BLaER1 (cell line): Measurements from ENCODE around the gene PTPRA.
"Not testable (repeated sequence)": the region's sequence is repeated elsewhere in the genome, so short reads cannot be mapped to it uniquely, and the experiment has no call there.

Experiments used
- H3K27ac ChIP-seq: shearing (Covaris generic); formaldehyde crosslinking; 2 replicates; pipeline ENCODE4 v1.8.1; 2022
- H3K27me3 ChIP-seq: shearing (Covaris generic); formaldehyde crosslinking; 2 replicates; pipeline ENCODE4 v1.8.1; 2022
- H3K36me3 ChIP-seq: shearing (Covaris generic); formaldehyde crosslinking; 2 replicates; pipeline ENCODE4 v1.8.1; 2022
- H3K4me1 ChIP-seq: shearing (Covaris generic); formaldehyde crosslinking; 2 replicates; pipeline ENCODE4 v1.8.1; 2022
- H3K4me2 ChIP-seq: shearing (Covaris generic); formaldehyde crosslinking; 2 replicates; pipeline ENCODE4 v1.8.1; 2022
- H3K4me3 ChIP-seq: shearing (Covaris generic); formaldehyde crosslinking; 2 replicates; pipeline ENCODE4 v1.8.1; 2022
- H3K9ac ChIP-seq: shearing (Covaris generic); formaldehyde crosslinking; 2 replicates; pipeline ENCODE4 v1.8.1; 2022
- H3K9me3 ChIP-seq: shearing (Covaris generic); formaldehyde crosslinking; 2 replicates; pipeline ENCODE4 v1.8.1; 2022
- H4K20me1 ChIP-seq: shearing (Covaris generic); formaldehyde crosslinking; 2 replicates; pipeline ENCODE4 v1.8.1; 2022
- Cebpa-rat ChIP-seq: shearing (Covaris generic); IDR thresholded peaks from 2 replicates; pipeline ENCODE4 v1.8.1; 2022

Gene PTPRA

DNA sequence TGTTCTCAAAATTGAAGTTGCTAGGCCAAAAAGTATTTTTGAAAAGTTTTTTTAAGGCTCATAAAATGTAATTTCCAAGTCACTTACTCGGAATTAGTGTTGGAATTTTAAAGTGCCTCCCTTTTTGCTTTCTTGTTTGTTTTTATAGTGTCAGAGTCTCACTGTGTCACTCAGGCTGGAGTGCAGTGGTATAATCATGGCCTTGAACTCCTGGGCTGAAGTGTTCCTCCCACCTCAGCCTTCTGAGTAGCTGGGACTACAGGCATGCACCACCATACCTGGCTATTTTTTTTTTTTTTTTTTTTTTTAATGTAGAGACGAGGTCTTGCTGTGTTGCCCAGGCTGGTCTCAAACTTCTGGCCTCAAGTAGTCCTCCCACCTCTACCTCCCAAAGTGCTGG lies 130.1 kb downstream of the PTPRA start:
- Histone ChIP-seq H4K20me1 (no peaks in the 10 kb centered on the region), H3K4me1 (no peaks in the 10 kb centered on the region), H3K4me3 (no peak overlapping the region), H3K36me3 (peaks cover 64% of the 10 kb centered on the region), H3K9me3 (no peaks in the 10 kb centered on the region), H3K9ac (no peak overlapping the region), H3K27me3 (no peaks in the 10 kb centered on the region), H3K27ac (no peak overlapping the region), H3K4me2 (no peak overlapping the region)
- TF ChIP-seq Cebpa-rat: no peak

DNA sequence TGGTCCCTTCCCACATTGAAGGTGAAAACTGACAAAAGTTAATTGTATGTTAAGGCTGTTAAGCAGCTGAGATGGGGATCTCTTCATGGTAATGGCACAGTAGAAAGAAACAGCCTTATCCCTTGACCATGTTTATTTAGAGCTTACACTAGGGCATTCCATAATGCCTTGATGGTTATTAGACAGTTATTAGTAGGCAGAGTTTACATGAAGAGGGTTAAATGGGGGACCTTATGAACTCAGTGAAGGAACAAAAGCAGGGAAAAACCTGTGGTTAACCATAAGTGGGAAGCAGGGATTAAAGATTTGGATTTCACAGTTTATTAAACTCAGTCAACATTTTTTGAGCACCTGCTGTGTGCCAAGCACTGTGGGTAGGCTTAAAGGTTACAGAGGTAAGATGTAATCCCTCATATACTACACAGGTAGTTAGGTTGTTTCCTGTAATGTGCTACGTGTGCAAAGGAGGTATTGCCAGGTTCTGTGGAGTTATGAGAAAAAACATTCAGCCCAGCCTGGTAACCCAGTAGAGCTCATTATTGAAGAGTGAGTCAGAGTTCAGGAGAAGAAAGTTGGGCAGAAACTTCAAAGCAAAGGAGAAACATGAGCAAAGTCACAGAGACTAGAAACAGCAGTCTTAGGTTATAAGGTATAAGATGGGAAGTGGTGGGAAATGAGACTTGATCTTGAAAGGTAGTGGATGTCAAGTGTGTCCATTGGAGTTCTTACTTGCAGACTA lies 137.9 kb downstream of the PTPRA start:
- no peak for TF ChIP-seq Cebpa-rat
- Histone ChIP-seq H3K4me3 (no peak overlapping the region), H4K20me1 (no peaks in the 10 kb centered on the region), H3K9ac (no peak overlapping the region), H3K36me3 (peaks cover 99% of the 10 kb centered on the region), H3K4me2 (no peak overlapping the region), H3K9me3 (peaks cover 2% of the 10 kb centered on the region; the same call in 1 of the 2 replicates), H3K4me1 (no peaks in the 10 kb centered on the region), H3K27ac (no peak overlapping the region), H3K27me3 (no peaks in the 10 kb centered on the region)

DNA sequence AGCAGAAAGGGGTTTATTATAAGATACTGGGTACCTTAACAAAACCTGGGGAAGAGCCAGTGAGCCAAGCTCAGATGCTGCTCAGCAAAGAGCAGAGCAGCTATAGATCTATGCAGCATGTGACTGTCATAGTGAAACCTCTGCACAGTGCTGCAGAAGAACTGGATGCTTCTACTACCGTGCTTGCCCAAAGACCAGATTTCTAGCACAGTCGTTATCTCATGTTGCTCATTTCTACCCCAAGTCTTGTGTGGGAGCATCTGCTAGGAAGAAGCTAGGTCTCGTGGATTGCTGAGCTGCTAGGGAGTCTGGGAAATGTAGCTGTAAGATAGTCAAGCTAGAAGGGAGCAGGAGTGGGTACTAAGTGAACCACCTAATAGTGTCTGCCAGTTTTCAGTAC lies 138.5 kb downstream of the PTPRA start:
- no peak overlapping the region for H3K4me2 ChIP-seq
- TF ChIP-seq Cebpa-rat: no peak
- H3K4me1 ChIP-seq: no peaks in the 10 kb centered on the region
- H3K4me3 ChIP-seq: no peak overlapping the region
- peaks cover 99% of the 10 kb centered on the region for H3K36me3 ChIP-seq
- H3K27ac ChIP-seq: no peak overlapping the region
- no peaks in the 10 kb centered on the region for H4K20me1 ChIP-seq
- no peak overlapping the region for H3K9ac ChIP-seq
- peaks cover 8% of the 10 kb centered on the region; the same call in 1 of the 2 replicates for H3K9me3 ChIP-seq
- H3K27me3 ChIP-seq: no peaks in the 10 kb centered on the region

DNA sequence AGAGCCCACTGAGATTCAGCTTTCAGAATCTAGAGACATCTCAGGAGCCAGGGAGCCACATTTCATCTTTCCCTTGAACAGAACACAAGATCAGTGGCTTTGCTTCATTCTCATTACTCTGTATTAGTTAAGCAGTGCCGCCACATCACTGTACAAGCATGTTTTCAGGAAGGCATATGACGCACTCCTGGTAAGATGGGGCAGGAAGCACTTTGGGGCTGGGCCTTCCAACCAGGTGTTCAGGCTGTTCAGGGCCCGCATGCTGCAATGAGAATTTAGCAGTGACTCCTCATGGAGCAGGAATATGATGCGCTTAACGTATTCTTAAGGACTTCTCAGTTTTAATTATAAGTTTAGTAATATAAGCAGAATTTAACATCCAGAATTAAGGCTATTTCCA lies 140.5 kb downstream of the PTPRA start:
- Histone ChIP-seq H3K4me2 (no peak overlapping the region), H3K27me3 (no peaks in the 10 kb centered on the region), H3K4me1 (no peaks in the 10 kb centered on the region), H4K20me1 (no peaks in the 10 kb centered on the region), H3K9ac (no peak overlapping the region), H3K27ac (no peak overlapping the region), H3K36me3 (peaks cover 92% of the 10 kb centered on the region), H3K4me3 (no peak overlapping the region), H3K9me3 (peaks cover 19% of the 10 kb centered on the region)
- no peak for TF ChIP-seq Cebpa-rat

DNA sequence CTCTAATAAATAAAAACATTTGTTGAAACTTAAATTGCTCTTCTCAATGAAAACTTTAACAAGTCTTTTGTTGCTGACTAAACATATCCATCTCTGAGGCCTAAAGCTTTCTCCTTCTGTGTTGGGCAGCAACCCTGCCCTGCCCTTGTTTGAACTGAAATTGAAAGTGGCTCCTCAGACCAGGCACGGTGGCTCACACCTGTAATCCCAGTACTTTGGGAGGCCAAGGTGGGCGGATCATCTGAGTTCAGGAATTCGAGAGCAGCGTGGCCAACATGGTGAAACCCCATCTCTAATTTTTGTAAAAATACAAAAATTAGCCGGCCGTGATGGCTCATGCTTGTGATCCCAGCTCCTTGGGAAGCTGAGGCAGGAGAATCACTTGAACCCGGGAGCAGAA lies 140.9 kb downstream of the PTPRA start:
- H3K4me2 ChIP-seq: no peak overlapping the region
- H3K4me3 ChIP-seq: no peak overlapping the region
- peaks cover 23% of the 10 kb centered on the region for H3K9me3 ChIP-seq
- no peak overlapping the region for H3K27ac ChIP-seq
- peaks cover 88% of the 10 kb centered on the region for H3K36me3 ChIP-seq
- no peaks in the 10 kb centered on the region for H4K20me1 ChIP-seq
- no peaks in the 10 kb centered on the region for H3K4me1 ChIP-seq
- no peak overlapping the region for H3K9ac ChIP-seq
- TF ChIP-seq Cebpa-rat: no peak
- no peaks in the 10 kb centered on the region for H3K27me3 ChIP-seq

DNA sequence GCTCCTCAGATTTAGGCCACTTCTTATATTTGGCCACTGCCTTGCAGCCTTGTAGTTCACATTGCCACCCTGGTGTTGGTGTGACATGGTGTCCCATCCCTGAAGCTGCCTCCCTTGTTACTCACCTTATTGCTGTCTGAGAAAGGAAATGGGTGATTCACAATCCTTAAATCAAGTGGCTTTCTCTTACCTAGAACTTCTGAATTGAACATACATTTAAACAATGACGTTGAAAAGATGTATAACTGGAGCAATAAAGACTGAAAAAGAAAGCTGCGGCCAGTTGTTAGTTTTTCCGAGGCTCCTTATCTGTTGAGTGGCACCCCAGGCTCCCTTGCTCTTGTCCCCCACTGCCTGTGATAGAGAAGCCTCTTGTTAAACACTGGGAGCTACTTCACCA lies 141.4 kb downstream of the PTPRA start:
- no peak overlapping the region for H3K4me2 ChIP-seq
- H3K4me1 ChIP-seq: no peaks in the 10 kb centered on the region
- TF ChIP-seq Cebpa-rat: no peak
- no peak overlapping the region for H3K27ac ChIP-seq
- H3K9ac ChIP-seq: no peak overlapping the region
- H3K36me3 ChIP-seq: peaks cover 83% of the 10 kb centered on the region
- H3K9me3 ChIP-seq: peaks cover 27% of the 10 kb centered on the region
- no peaks in the 10 kb centered on the region for H3K27me3 ChIP-seq
- no peak overlapping the region for H3K4me3 ChIP-seq
- H4K20me1 ChIP-seq: no peaks in the 10 kb centered on the region

DNA sequence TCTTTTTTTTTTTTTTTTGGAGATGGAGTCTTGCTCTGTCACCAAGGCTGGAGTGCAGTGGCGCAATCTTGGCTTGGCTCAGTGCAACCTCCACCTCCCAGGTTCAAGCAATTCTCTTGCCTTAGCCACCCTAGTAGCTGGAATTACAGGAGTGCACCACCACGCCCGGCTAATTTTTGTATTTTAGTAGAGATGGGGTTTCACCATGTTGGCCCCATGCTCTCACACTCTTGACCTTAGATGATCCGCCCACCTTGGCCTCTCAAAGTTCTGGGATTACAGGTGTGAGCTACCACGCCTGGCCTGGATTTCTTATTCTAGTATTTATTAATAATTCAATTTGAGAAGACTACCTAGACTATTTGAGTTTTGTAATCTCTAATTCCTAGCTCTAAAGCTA lies 142.0 kb downstream of the PTPRA start:
- H3K4me2 ChIP-seq: not testable (repeated sequence)
- H3K36me3 ChIP-seq: peaks cover 78% of the 10 kb centered on the region

DNA sequence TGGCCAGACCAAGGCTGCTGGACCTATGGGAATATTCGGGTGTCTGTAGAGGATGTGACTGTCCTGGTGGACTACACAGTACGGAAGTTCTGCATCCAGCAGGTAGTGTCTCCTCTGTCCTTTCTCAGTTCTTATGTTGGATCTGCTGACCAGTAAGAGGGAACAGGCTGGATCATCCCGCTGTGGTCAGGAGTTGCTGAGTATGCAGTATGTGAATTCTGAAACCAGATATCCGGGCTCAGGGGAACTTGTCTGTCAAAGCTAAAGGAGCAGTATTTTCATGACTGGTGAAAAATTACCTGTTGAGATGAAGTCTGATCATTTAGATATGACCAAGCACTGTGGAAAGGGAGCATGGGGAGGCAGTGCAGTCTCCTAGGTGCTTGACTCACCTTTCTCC lies 148.0 kb downstream of the PTPRA start:
- H3K27me3 ChIP-seq: no peaks in the 10 kb centered on the region
- peaks cover 23% of the 10 kb centered on the region for H3K9me3 ChIP-seq
- H3K4me1 ChIP-seq: peaks cover 21% of the 10 kb centered on the region
- peak overlapping the region; percentile 39 for H3K4me2 ChIP-seq
- no peak for TF ChIP-seq Cebpa-rat
- 0 out of 2 replicates have a peak overlapping the region, but pooled peaks have one; percentile 8 for H3K27ac ChIP-seq
- H3K36me3 ChIP-seq: peaks cover 80% of the 10 kb centered on the region
- no peaks in the 10 kb centered on the region for H4K20me1 ChIP-seq
- H3K9ac ChIP-seq: no peak overlapping the region
- H3K4me3 ChIP-seq: no peak overlapping the region

More for the DNA sequence above, 142.0 kb downstream of the PTPRA start:
- H3K9ac ChIP-seq, H3K4me1 ChIP-seq, H3K27me3 ChIP-seq, H3K4me3 ChIP-seq, H4K20me1 ChIP-seq, H3K27ac ChIP-seq: not testable (repeated sequence)
- H3K9me3 ChIP-seq: peaks cover 27% of the 10 kb centered on the region

DNA sequence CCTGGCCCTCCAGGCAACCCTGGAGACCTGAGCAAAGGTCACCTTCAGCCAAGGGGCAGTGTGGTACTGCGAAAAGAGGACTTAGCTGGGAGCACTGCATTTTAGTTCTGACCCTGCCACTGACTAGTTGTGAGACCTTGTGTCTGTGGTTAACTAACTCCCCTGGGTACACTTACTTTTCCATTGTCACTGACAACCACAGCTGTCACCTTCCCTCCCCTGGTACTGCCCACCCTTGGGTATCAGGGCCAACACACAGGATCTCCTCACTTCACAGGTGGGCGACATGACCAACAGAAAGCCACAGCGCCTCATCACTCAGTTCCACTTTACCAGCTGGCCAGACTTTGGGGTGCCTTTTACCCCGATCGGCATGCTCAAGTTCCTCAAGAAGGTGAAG lies 148.5 kb downstream of the PTPRA start:
- Histone ChIP-seq H3K36me3 (peaks cover 80% of the 10 kb centered on the region), H3K27me3 (no peaks in the 10 kb centered on the region), H3K4me2 (peak overlapping the region; percentile 39), H3K27ac (0 out of 2 replicates have a peak overlapping the region, but pooled peaks have one; percentile 8), H3K9ac (no peak overlapping the region), H4K20me1 (no peaks in the 10 kb centered on the region), H3K4me1 (peaks cover 21% of the 10 kb centered on the region), H3K9me3 (peaks cover 19% of the 10 kb centered on the region), H3K4me3 (no peak overlapping the region)
- no peak for TF ChIP-seq Cebpa-rat

DNA sequence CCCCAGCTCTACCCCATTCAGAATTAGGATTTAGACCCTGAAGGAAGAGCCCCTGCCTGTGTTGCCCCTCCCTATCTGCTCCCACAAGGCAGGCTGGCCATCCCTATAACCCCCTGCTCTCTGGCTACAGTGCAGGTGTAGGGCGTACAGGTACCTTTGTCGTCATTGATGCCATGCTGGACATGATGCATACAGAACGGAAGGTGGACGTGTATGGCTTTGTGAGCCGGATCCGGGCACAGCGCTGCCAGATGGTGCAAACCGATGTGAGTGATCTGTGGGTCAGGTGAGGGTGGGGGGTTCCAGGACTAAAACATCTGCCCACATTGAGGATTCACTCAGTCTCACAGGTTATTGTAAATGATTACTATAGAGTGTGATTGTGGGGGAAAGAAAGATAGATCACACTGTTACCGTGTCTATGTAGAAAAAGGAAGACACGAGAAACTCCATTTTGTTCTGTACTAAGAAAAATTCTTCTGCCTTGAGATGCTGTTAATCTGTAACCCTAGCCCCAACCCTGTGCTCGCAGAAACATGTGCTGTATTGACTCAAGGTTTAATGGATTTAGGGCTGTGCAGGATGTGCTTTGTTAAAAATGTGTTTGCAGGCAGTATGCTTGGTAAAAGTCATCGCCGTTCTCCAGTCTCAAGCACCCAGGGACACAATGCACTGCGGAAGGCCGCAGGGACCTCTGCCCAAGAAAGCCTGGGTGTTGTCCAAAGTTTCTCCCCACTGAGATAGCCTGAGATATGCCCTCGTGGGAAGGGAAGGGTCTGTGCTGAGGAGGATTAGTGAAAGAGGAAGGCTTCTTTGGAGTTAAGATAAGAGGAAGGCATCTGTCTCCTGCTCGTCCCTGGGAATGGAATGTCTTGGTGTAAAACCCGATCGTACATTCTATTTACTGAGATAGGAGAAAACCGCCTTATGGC lies 149.5 kb downstream of the PTPRA start:
- H3K36me3 ChIP-seq: peaks cover 80% of the 10 kb centered on the region
- H3K4me3 ChIP-seq, H3K4me2 ChIP-seq, H3K27me3 ChIP-seq, H3K27ac ChIP-seq, H3K9ac ChIP-seq, H4K20me1 ChIP-seq: not testable (repeated sequence)
- H3K4me1 ChIP-seq: peaks cover 21% of the 10 kb centered on the region
- peaks cover 11% of the 10 kb centered on the region for H3K9me3 ChIP-seq
